ENCODE measurements around the gene ABLIM1. TPM values are rescaled to one million over a fixed set of nuclear protein-coding genes. Genes with fewer than 3 reads are reported as not detected.

Gene ABLIM1
- total RNA-seq, 1 experiment from 2014 or later, result 274 TPM

- Histone ChIP-seq H3K4me3 (ENCODE audit: low read depth in 2 of 2, low read length in 2 of 2) (no peak overlapping the region), H3K9me3 (ENCODE audit: control insufficient read depth, insufficient read depth, low read depth, low read length) (no peaks in the 10 kb centered on the region), H3K36me3 (ENCODE audit: control insufficient read depth, insufficient read depth, low read length) (no peaks in the 10 kb centered on the region; the same call in 1 of the 2 replicates), H3K27ac (ENCODE audit: low read length) (no peak overlapping the region), H3K27me3 (ENCODE audit: control insufficient read depth, insufficient read depth, low read length) (no peaks in the 10 kb centered on the region), H3K4me1 (ENCODE audit: control insufficient read depth, insufficient read depth, low read length) (peaks cover 8% of the 10 kb centered on the region)
- intact Hi-C loops (cut with micrococcal nuclease; ENCODE audit: unreplicated experiment), result no loop called here
- ChIA-PET CTCF (interaction anchor here (1.3 kb wide), 1 partner anchor 29 kb away, joined by 3 read pairs; no protein-coding TSS in a partner anchor), POLR2A (no interaction called here)
- BruUV-seq (replicated peaks), result no TSS peak
- DNase-seq (ENCODE audit: low read depth, low spot score), result no peak
- ATAC-seq, result no peak
- in situ Hi-C loops (cut with HindIII; ENCODE audit: low pct_unique_long_range_greater_than_20kb, low sequenced_read_pairs), result no loop called here
- no peak for TF ChIP-seq POLR2AphosphoS5 (IDR thresholded peaks at IDR 0.05; ENCODE audit: low read depth, low read length)
- TF ChIP-seq SIN3A (IDR thresholded peaks at IDR 0.05; ENCODE audit: borderline replicate concordance, insufficient read depth, low read depth, low read length), result no peak
- no peak for TF ChIP-seq TCF7L2 (IDR thresholded peaks at IDR 0.05; ENCODE audit: low read depth, low read length)
- no peak for TF ChIP-seq REST (IDR thresholded peaks at IDR 0.05; ENCODE audit: insufficient read depth in 1 of 2, low read depth in 2 of 2, low read length in 1 of 2)
- TF ChIP-seq CTCF (IDR thresholded peaks at IDR 0.05), result no peak
Measured at GRCh38 chr10:114500643-114501042, 157.4 kb downstream of the ABLIM1 start.

GRCh38 chr10:114499630-114500190 lies 158.4 kb downstream of the ABLIM1 start:
- H3K4me1 ChIP-seq (ENCODE audit: control insufficient read depth, insufficient read depth, low read length), result no peaks in the 10 kb centered on the region
- H3K27me3 ChIP-seq (ENCODE audit: control insufficient read depth, insufficient read depth, low read length), result no peaks in the 10 kb centered on the region
- in situ Hi-C loops (cut with HindIII; ENCODE audit: low pct_unique_long_range_greater_than_20kb, low sequenced_read_pairs), result no loop called here
- H3K27ac ChIP-seq (ENCODE audit: low read length), result no peak overlapping the region
- ChIA-PET CTCF (interaction anchor here (1.3 kb wide), 1 partner anchor 28 kb away, joined by 3 read pairs; no protein-coding TSS in a partner anchor), POLR2A (interaction anchor here (0.5 kb wide), 1 partner anchor 134 kb away, joined by 5 read pairs; no protein-coding TSS in a partner anchor)
- no TSS peak for BruUV-seq (replicated peaks)
- no peak overlapping the region for H3K4me3 ChIP-seq (ENCODE audit: low read depth in 2 of 2, low read length in 2 of 2)
- ATAC-seq (peak; percentile 22; the same call in 1 of the 2 replicates), DNase-seq (ENCODE audit: low read depth, low spot score) (no peak)
- no peaks in the 10 kb centered on the region; the same call in 1 of the 2 replicates for H3K36me3 ChIP-seq (ENCODE audit: control insufficient read depth, insufficient read depth, low read length)
- no peaks in the 10 kb centered on the region for H3K9me3 ChIP-seq (ENCODE audit: control insufficient read depth, insufficient read depth, low read depth, low read length)
- TF ChIP-seq SIN3A (IDR thresholded peaks at IDR 0.05; ENCODE audit: borderline replicate concordance, insufficient read depth, low read depth, low read length) (no peak), TCF7L2 (IDR thresholded peaks at IDR 0.05; ENCODE audit: low read depth, low read length) (no peak), POLR2AphosphoS5 (IDR thresholded peaks at IDR 0.05; ENCODE audit: low read depth, low read length) (no peak)
- intact Hi-C loops (cut with micrococcal nuclease; ENCODE audit: unreplicated experiment), result no loop called here

GRCh38 chr10:114499116-114499515 lies 159.0 kb downstream of the ABLIM1 start:
- in situ Hi-C loops (cut with HindIII; ENCODE audit: low pct_unique_long_range_greater_than_20kb, low sequenced_read_pairs), result no loop called here
- intact Hi-C loops (cut with micrococcal nuclease; ENCODE audit: unreplicated experiment), result no loop called here
- DNase-seq (ENCODE audit: low read depth, low spot score), result no peak
- BruUV-seq (replicated peaks), result no TSS peak
- ChIA-PET CTCF (interaction anchor here (1.3 kb wide), 1 partner anchor 28 kb away, joined by 3 read pairs; no protein-coding TSS in a partner anchor), POLR2A (no interaction called here)
- H3K4me3 ChIP-seq (ENCODE audit: low read depth in 2 of 2, low read length in 2 of 2), result no peak overlapping the region
- H3K9me3 ChIP-seq (ENCODE audit: control insufficient read depth, insufficient read depth, low read depth, low read length), result no peaks in the 10 kb centered on the region
- no peaks in the 10 kb centered on the region for H3K27me3 ChIP-seq (ENCODE audit: control insufficient read depth, insufficient read depth, low read length)
- H3K4me1 ChIP-seq (ENCODE audit: control insufficient read depth, insufficient read depth, low read length), result no peaks in the 10 kb centered on the region
- H3K36me3 ChIP-seq (ENCODE audit: control insufficient read depth, insufficient read depth, low read length), result no peaks in the 10 kb centered on the region; the same call in 1 of the 2 replicates
- H3K27ac ChIP-seq (ENCODE audit: low read length), result no peak overlapping the region
- no peak for ATAC-seq
- TF ChIP-seq CTCF (IDR thresholded peaks at IDR 0.05) (no peak), POLR2AphosphoS5 (IDR thresholded peaks at IDR 0.05; ENCODE audit: low read depth, low read length) (no peak), SIN3A (IDR thresholded peaks at IDR 0.05; ENCODE audit: borderline replicate concordance, insufficient read depth, low read depth, low read length) (no peak), TCF7L2 (IDR thresholded peaks at IDR 0.05; ENCODE audit: low read depth, low read length) (no peak), REST (IDR thresholded peaks at IDR 0.05; ENCODE audit: insufficient read depth in 1 of 2, low read depth in 2 of 2, low read length in 1 of 2) (no peak)

All from Panc1 (cell line).